Prostate gland (tissue), 2 donors: ENCODE measurements around the gene APOBEC3H. TPM values are rescaled to one million over a fixed set of nuclear protein-coding genes. Genes with fewer than 3 reads are reported as not detected.

Source experiments
- DNase-seq: peaks from one replicate; pipeline ENCODE4 v3.0.0-alpha.2; 2019; ENCODE audit warnings: low spot score
- H3K27ac ChIP-seq, 2 donors: fragments of 200-600 bp; sonication (generic); 2 replicates each; pipeline ENCODE4 v1.5.1; 2017 to 2019
- H3K27me3 ChIP-seq: fragments of 200-600 bp; sonication (generic); replicated peaks from 2 replicates; pipeline ENCODE4 v1.5.1; 2019; ENCODE audit not compliant: insufficient read depth
- H3K36me3 ChIP-seq, 2 donors: fragments of 200-600 bp; sonication (generic); 1 replicate in 1 of 2; 2 replicates in 1 of 2; pipeline versions ENCODE4 v1.5.1 to v1.8.1; 2017 to 2019
- H3K4me1 ChIP-seq: fragments of 200-600 bp; sonication (generic); replicated peaks from 2 replicates; pipeline ENCODE4 v1.5.1; 2019
- H3K4me3 ChIP-seq, 2 donors: fragments of 200-600 bp; sonication (generic); 2 replicates each; pipeline ENCODE4 v1.5.1; 2017 to 2019
- H3K9me3 ChIP-seq: fragments of 200-600 bp; sonication (generic); 2 replicates; pipeline ENCODE4 v1.5.1; 2017
- POLR2A ChIP-seq: fragments of 450-650 bp; IDR thresholded peaks from one replicate; pipeline ENCODE4 v1.6.1; 2016; ENCODE audit warnings: antibody characterized with exemption, mild to moderate bottlenecking
- POLR2AphosphoS5 ChIP-seq: sonication (generic); formaldehyde crosslinking; IDR thresholded peaks from one replicate; pipeline ENCODE4 v1.6.1; 2017; ENCODE audit warnings: antibody characterized with exemption
- WGBS: methylation state at CpG from one replicate; pipeline ENCODE4 v1.1.5; 2018; 5-methylcytosine and 5-hydroxymethylcytosine counted together
- intact Hi-C: fragments of 100-400 bp; cut with DNase I; formaldehyde crosslinking; loops from one replicate; pipeline ENCODE4 v1.14.2; 2022
- total RNA-seq, 2 donors: library from RNA; depleted of rRNA; stranded (reverse); fragments of >200 nt; gene quantifications; one replicate each; pipeline ENCODE4 v1.1.0, GENCODE V29; 2016
- TF ChIP-seq, protein P1 (sequence below), 4 experiments: fragments of 200-600 bp in 2 of 4; fragments of 450-650 bp in 2 of 4; sonication (generic) in 2 of 4; IDR thresholded peaks; 1 replicate in 3 of 4; 2 replicates in 1 of 4; pipeline ENCODE4 v1.5.1; 2016 to 2019; ENCODE audit warnings: antibody characterized with exemption in 4 of 4, mild to moderate bottlenecking in 2 of 4, moderate library complexity in 2 of 4

Gene APOBEC3H
- total RNA-seq, 2 donors from 2014 or later = 4.1 TPM; not detected in 1

DNA sequence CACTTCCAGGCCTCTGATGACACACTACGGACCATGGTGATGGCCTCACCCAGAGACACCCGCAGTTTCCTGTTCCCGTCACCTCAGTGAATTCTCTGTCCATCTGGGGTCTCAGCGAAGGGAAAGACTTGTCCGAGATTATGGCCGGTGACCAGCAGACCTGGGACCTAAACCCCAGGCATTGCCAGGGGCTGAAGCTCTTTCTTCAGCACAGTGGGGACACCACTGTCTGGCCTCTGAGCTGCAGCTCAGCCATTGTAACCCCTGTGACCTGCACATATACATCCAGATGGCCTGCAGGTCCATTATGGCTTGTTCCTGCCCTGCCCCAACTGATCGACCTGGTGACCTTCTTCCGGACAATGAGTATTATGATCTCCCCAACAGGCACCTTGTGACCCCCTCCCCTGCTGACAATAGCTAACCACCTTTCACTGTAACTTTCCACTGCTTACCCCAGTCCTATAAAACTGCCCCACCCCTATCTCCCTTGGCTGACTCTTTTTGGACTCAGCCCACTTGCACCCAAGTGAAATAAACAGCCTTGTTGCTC is 33.2 kb downstream of the APOBEC3H start:
- no peak for DNase-seq
- H3K4me3 ChIP-seq = no peak overlapping the region
- TF ChIP-seq POLR2AphosphoS5 (no peak), POLR2A (no peak)
- TF ChIP-seq, protein P1, sequence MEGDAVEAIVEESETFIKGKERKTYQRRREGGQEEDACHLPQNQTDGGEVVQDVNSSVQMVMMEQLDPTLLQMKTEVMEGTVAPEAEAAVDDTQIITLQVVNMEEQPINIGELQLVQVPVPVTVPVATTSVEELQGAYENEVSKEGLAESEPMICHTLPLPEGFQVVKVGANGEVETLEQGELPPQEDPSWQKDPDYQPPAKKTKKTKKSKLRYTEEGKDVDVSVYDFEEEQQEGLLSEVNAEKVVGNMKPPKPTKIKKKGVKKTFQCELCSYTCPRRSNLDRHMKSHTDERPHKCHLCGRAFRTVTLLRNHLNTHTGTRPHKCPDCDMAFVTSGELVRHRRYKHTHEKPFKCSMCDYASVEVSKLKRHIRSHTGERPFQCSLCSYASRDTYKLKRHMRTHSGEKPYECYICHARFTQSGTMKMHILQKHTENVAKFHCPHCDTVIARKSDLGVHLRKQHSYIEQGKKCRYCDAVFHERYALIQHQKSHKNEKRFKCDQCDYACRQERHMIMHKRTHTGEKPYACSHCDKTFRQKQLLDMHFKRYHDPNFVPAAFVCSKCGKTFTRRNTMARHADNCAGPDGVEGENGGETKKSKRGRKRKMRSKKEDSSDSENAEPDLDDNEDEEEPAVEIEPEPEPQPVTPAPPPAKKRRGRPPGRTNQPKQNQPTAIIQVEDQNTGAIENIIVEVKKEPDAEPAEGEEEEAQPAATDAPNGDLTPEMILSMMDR (IDR thresholded peaks at IDR 0.05) = no peak
- H3K4me1 ChIP-seq = peaks cover 8% of the 10 kb centered on the region
- no peaks in the 10 kb centered on the region for H3K36me3 ChIP-seq
- H3K27me3 ChIP-seq = no peaks in the 10 kb centered on the region
- intact Hi-C loops = no loop called here
- H3K27ac ChIP-seq = no peak overlapping the region
- H3K9me3 ChIP-seq = no peaks in the 10 kb centered on the region
- WGBS = 92% methylated on average over 8 of the region's 8 CpGs

DNA sequence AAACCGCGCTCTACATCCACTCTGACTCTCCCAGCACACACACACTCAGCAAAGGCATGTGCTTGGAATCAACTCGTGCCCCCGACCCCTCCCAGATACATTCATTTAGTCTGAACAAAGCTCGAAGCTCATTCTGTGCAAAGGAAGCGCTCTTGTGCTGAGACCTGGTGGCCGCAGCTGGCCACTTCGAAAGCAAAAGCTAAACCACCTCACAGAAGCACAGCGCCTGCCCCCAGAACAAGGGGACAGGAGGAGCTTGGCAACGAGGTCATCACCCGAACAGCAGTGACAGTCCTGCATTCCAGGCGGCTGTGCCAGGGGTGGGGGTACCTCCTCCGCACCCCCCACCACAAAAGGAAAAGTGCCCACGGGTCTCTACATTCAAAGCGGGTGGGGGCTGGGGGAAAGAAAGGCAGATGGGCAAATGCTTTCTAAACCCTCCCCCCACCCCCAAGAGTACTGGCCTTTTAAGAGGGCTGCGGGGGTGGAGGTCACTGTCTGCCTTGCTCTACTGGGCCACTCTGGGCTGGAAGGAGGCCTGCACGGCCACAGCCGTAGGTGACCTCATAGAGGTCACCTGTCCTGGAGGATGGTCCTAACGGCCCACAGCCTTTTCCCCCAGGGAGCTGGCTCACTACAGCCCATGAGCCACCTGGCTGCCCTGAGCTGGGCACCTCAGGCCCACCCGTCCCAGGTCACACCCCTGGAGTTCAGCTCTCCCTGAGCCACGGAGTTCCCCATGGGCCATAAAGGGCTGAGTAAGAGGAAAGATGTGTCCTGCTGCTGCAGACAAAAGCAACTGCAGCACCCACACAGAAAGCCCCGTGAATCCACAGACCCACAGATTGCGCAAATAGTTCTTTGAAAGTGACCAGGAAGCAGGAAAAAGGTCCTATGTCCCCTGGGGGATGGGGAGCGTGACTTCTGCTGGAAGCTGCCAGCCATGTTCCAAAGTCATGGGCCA is 34.1 kb downstream of the APOBEC3H start:
- peaks cover 10% of the 10 kb centered on the region for H3K4me1 ChIP-seq
- 55% methylated on average over 21 of the region's 24 CpGs for WGBS
- no peaks in the 10 kb centered on the region for H3K27me3 ChIP-seq
- no peak overlapping the region for H3K4me3 ChIP-seq
- H3K27ac ChIP-seq = no peak overlapping the region
- intact Hi-C loops = no loop called here
- TF ChIP-seq POLR2A (no peak), POLR2AphosphoS5 (no peak)
- TF ChIP-seq, protein P1 (IDR thresholded peaks at IDR 0.05) = no peak
- no peaks in the 10 kb centered on the region for H3K36me3 ChIP-seq
- DNase-seq = no peak
- H3K9me3 ChIP-seq = no peaks in the 10 kb centered on the region

DNA sequence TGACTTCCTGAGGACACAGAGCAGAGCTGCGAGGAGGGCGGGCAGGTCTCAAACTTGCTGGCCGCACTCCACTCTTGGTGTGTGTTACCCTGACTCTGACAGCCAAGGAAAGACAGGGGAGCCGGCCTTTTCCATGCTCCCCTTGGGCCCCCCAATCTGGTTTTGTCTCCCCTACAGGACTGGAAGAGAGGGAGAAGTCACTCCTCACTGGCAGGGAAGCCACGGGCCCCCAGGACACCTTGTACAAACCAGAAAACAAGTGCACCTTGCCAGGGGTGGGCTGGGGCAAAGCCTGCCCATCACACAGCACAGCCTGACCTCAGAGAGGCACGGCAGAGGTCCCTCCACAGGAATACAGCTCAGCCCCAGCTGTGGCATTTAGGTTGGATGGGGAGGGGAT is 35.2 kb downstream of the APOBEC3H start:
- H3K27me3 ChIP-seq = no peaks in the 10 kb centered on the region
- H3K36me3 ChIP-seq = no peaks in the 10 kb centered on the region
- WGBS = 72% methylated on average over 6 of the region's 6 CpGs
- no peak overlapping the region for H3K27ac ChIP-seq
- H3K9me3 ChIP-seq = no peaks in the 10 kb centered on the region
- no peak for TF ChIP-seq POLR2A
- TF ChIP-seq, protein P1 (IDR thresholded peaks at IDR 0.05) = no peak
- TF ChIP-seq POLR2AphosphoS5 = no peak
- H3K4me3 ChIP-seq = no peak overlapping the region
- intact Hi-C loops = no loop called here
- peaks cover 10% of the 10 kb centered on the region for H3K4me1 ChIP-seq
- DNase-seq = no peak

DNA sequence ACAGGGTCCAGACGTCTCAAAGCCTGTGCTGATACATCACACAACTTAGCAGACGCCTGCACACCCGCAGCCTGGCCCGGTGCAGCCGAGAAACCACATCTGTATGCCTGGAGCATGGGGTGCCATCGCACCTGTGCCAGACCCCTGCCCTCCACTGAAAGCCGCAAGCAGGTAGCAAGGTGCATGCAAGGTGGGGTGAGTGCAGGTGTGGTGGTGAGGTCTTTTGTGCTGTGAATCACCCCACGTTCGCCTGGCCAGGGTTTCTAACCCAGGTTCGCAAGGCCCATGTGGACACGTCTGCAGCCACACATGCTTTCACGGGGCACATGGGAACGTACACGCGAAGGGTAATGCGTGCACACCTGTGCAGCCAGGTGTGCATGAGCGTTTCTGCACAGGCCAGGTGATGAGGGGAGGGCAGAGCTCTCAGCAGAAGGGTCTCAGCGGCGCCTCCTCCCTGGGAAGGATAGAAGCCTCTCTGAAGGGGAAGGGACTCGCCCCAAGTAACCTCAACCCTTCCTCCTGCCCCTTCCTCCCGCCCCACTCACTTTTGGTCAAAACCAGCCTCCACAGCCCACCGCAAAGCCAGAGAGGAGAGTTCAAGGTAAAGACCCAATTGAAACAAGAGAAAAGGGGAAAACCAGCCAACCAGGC is 36.0 kb downstream of the APOBEC3H start:
- H3K36me3 ChIP-seq = no peaks in the 10 kb centered on the region
- WGBS = 92% methylated on average over 21 of the region's 22 CpGs
- H3K27ac ChIP-seq = no peak overlapping the region
- no peak for TF ChIP-seq POLR2A
- no peak for DNase-seq
- H3K9me3 ChIP-seq = no peaks in the 10 kb centered on the region
- no peak overlapping the region for H3K4me3 ChIP-seq
- no peaks in the 10 kb centered on the region for H3K27me3 ChIP-seq
- intact Hi-C loops = no loop called here
- peaks cover 10% of the 10 kb centered on the region for H3K4me1 ChIP-seq

DNA sequence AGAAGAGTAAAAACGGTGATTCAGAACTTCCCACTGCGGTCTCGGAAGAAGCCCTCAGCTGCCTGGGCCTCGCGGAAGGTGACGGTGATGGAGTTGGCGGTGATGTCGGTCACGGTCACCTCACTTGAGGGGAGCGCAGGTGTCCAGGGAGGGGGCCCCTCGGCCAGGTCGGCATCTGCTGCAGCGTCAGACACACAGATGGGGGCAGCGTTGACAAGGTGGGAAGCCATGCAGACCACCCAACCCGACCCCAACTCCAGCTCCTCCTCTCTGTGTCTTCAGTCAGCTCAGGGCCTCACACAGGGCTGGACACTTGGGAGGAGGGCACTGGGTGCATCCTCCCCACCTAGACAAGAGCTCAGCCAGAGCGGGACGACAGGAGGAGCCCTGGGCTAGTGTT is 36.8 kb downstream of the APOBEC3H start:
- TF ChIP-seq POLR2AphosphoS5 = no peak
- TF ChIP-seq POLR2A = no peak
- TF ChIP-seq, protein P1 (IDR thresholded peaks at IDR 0.05) = no peak
- no peaks in the 10 kb centered on the region for H3K9me3 ChIP-seq
- no peak overlapping the region for H3K4me3 ChIP-seq
- H3K27ac ChIP-seq = no peak overlapping the region
- peaks cover 10% of the 10 kb centered on the region for H3K4me1 ChIP-seq
- DNase-seq = no peak
- no peaks in the 10 kb centered on the region for H3K36me3 ChIP-seq
- intact Hi-C loops = no loop called here
- H3K27me3 ChIP-seq = no peaks in the 10 kb centered on the region
- WGBS = 83% methylated on average over 17 of the region's 17 CpGs
